ENCODE data around the gene MTCP1. TPM values are rescaled to one million over a fixed set of nuclear protein-coding genes. Genes with fewer than 3 reads are reported as not detected.

MTCP1 gene
- polyA plus RNA-seq, 1 experiment: 1.2 TPM

DNA sequence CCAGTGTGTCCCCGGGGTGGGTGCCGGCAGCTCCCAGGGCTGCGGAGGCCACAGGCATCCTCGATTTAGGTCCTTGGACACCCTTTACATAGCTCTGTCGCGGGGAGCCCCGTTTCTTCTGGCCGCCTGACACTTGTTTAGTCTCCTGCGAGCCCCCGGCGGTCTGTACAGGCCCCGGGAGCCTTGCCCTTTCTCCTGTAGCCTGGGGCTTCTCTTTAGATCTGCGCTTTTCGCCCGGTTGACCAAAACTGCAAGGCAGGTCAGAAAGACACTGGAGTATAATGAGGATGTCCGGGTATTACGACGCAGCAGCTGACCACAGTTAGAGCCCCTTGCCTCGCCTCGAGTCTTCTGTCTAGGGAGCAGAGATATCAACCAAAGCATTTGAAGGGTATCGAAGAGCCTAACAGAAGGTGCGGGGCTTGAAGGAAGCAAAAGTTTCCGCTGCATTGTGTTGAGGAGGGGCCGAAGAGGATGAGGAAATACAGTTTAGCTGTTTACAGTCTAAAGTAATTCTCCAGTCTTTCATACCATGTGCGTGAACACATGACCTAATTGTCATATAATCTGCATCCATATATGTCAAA lies 851 bp upstream of the MTCP1 start:
- DNase-seq (ENCODE audit: low read depth): no peak
- H3K36me3 ChIP-seq (ENCODE audit: control insufficient read depth, insufficient read depth, low read length): no peaks in the 10 kb centered on the region
- ChIA-PET POLR2A (no interaction called here), CTCF (interaction anchor here (1.2 kb wide), 1 partner anchor 23 kb away, joined by 4 read pairs; no protein-coding TSS in a partner anchor)
- H3K27me3 ChIP-seq (ENCODE audit: control insufficient read depth, insufficient read depth, low read length): no peaks in the 10 kb centered on the region
- TF ChIP-seq, protein P1, sequence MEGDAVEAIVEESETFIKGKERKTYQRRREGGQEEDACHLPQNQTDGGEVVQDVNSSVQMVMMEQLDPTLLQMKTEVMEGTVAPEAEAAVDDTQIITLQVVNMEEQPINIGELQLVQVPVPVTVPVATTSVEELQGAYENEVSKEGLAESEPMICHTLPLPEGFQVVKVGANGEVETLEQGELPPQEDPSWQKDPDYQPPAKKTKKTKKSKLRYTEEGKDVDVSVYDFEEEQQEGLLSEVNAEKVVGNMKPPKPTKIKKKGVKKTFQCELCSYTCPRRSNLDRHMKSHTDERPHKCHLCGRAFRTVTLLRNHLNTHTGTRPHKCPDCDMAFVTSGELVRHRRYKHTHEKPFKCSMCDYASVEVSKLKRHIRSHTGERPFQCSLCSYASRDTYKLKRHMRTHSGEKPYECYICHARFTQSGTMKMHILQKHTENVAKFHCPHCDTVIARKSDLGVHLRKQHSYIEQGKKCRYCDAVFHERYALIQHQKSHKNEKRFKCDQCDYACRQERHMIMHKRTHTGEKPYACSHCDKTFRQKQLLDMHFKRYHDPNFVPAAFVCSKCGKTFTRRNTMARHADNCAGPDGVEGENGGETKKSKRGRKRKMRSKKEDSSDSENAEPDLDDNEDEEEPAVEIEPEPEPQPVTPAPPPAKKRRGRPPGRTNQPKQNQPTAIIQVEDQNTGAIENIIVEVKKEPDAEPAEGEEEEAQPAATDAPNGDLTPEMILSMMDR (IDR thresholded peaks at IDR 0.05; ENCODE audit: insufficient read depth, low read depth, low read length): no peak
- peak overlapping the region; percentile 71 for H3K4me3 ChIP-seq (ENCODE audit: low read depth, low read length)

DNA sequence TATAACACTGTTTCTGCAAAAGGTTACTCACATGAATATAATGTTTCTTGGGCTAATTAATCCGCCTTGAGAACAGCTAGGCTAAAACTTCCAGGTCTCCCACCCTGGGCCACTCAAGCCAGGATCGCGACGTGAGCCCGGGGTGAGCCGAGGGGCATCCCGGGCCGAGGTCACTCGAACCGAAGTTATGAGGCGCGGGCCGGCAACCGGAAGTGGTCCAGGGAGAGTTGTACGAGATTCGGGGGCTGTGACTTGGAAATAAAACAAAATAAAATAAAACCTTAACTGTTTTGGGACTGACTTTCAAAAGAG lies 317 bp downstream of the MTCP1 start:
- POLR2A ChIA-PET: no interaction called here
- CTCF ChIA-PET: no interaction called here

DNA sequence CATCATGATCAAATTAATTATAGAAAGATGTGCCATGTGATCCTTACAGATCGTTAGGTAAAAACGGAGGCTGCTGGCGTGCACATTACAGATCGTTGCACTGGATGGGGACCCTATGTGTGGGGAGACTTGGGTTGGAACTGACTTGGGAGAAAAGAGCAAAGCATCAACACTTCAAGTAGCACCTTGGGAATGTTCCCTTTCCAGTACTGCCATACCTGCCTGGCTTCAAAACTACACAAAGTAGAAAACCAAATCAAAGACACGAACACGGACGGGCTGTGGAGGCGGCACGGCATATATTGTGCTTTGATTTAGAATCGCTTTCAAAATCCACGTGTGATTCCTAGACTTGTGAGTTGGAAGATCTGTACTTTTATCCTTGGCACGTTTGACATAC lies 898 bp downstream of the MTCP1 start:
- Histone ChIP-seq H3K36me3 (ENCODE audit: control insufficient read depth, insufficient read depth, low read length) (no peaks in the 10 kb centered on the region), H3K27me3 (ENCODE audit: control insufficient read depth, insufficient read depth, low read length) (no peaks in the 10 kb centered on the region), H3K4me3 (ENCODE audit: low read depth, low read length) (peak overlapping the region; percentile 53)
- POLR2A ChIA-PET: no interaction called here
- DNase-seq (ENCODE audit: low read depth): no peak
- TF ChIP-seq, protein P1 (IDR thresholded peaks at IDR 0.05; ENCODE audit: insufficient read depth, low read depth, low read length): no peak
- CTCF ChIA-PET: no interaction called here

More for the DNA sequence above, 317 bp downstream of the MTCP1 start:
- no peak for DNase-seq (ENCODE audit: low read depth)
- Histone ChIP-seq H3K36me3 (ENCODE audit: control insufficient read depth, insufficient read depth, low read length) (no peaks in the 10 kb centered on the region), H3K4me3 (ENCODE audit: low read depth, low read length) (peak overlapping the region; percentile 53), H3K27me3 (ENCODE audit: control insufficient read depth, insufficient read depth, low read length) (no peaks in the 10 kb centered on the region)
- TF ChIP-seq, protein P1 (IDR thresholded peaks at IDR 0.05; ENCODE audit: insufficient read depth, low read depth, low read length): no peak

DNA sequence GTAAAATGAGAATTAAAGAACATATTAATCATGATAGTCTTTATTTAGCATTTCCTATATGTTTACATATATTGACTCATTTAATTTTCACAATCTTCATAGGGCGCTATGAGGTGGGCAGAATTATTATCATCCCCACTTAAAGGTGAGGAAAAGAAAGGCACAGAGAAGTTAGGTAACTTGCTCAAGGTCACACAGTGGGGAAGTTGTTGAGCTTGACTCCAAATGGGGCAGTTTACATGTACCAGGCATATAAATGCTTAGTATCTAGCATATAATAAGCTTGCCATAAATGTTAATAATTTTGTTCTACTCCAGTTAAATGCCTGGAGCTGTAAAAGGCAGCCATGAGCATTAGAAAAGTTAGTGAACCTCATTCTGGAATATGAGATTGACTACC lies 1.5 kb downstream of the MTCP1 start:
- POLR2A ChIA-PET: no interaction called here
- TF ChIP-seq, protein P1 (IDR thresholded peaks at IDR 0.05; ENCODE audit: insufficient read depth, low read depth, low read length): no peak
- peak overlapping the region; percentile 53 for H3K4me3 ChIP-seq (ENCODE audit: low read depth, low read length)

DNA sequence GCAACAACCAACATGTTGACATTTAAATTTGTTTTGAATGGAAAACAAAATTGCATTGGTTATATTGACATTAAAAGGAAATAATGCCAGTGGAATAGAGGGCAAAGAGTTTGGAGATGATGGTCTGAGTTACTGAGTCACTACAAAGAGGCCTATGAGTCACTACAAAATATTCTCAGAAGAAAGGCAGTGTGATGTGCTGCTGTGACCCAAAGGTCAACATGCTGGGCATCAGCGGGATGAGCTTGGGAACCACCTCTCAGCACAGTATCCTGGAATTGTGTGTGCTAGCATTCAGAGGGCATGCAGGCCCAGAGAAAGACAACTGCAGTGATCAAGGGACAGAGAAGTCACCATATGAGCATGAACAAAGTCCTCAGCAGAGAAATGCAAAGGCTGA lies 2.8 kb downstream of the MTCP1 start:
- DNase-seq (ENCODE audit: low read depth): no peak
- ChIA-PET POLR2A (no interaction called here), CTCF (no interaction called here)
- TF ChIP-seq, protein P1 (IDR thresholded peaks at IDR 0.05; ENCODE audit: insufficient read depth, low read depth, low read length): no peak
- Histone ChIP-seq H3K4me3 (ENCODE audit: low read depth, low read length) (no peak overlapping the region), H3K27me3 (ENCODE audit: control insufficient read depth, insufficient read depth, low read length) (no peaks in the 10 kb centered on the region), H3K36me3 (ENCODE audit: control insufficient read depth, insufficient read depth, low read length) (no peaks in the 10 kb centered on the region)

More for the DNA sequence above, 1.5 kb downstream of the MTCP1 start:
- H3K27me3 ChIP-seq (ENCODE audit: control insufficient read depth, insufficient read depth, low read length): no peaks in the 10 kb centered on the region
- no peak for DNase-seq (ENCODE audit: low read depth)
- CTCF ChIA-PET: no interaction called here
- no peaks in the 10 kb centered on the region for H3K36me3 ChIP-seq (ENCODE audit: control insufficient read depth, insufficient read depth, low read length)

All from BJ (cell line).